Ammon's horn (tissue), 1 donor: Measurements from ENCODE around the gene ARF1.

Experiments
- DNase-seq: peaks from one replicate; pipeline ENCODE4 v3.0.0-alpha.2; 2016; ENCODE audit warnings: low spot score

Gene ARF1

DNA sequence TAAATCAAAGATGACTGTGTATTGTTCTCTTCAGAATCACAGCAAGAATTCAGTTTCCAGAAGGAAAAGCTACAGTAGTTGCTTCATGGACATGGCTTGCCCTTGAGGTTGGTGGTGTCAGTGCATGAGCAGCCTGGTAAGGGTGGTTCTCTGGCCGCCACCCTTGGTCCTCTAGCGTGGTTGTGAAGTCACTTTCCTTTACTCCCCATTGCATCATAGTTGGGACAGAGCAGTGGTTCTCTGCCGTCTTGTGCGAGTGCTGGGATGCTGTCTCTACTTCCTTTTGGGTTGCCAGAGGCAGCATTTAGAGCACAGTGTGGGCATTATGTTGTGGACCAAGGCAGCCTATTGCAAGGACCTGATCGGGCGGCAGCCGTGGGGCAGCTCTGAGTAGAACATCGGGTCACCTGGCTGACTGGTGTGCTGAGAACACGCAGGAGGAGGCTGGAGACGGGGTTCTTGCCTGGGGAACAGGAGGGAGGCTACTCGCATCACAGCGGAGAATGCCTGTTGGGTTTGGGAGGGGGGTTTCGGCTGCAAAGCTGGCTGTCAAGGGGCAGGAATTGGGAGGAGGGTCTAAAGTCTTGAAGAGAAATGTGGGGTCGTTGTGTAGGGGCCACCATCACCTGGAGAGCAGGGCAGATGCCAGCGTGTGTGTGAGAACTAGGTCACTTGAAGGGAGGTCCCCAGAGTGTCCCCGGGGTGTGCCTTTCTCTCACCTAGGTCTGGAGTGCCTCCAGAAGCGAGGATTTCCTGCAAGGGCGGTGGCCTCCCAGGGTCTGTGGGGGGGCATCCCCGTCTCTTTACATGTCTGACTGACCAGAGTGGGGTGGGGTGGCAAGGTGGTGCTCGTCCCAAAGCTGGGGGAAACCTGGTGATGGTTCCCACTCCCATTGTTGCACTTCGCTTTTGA lies 6.3 kb downstream of the ARF1 start:
- DNase-seq = no peak

- DNase-seq = no peak
These were observed 7.2 kb downstream of the ARF1 start for GRCh38 chr1:228089519-228090380.

GRCh38 chr1:228090613-228091081 lies 8.1 kb downstream of the ARF1 start:
- no peak for DNase-seq

GRCh38 chr1:228091084-228091483 lies 8.6 kb downstream of the ARF1 start:
- DNase-seq = no peak

- no peak for DNase-seq
These were observed 10.0 kb downstream of the ARF1 start for GRCh38 chr1:228092342-228093049.

GRCh38 chr1:228093050-228093906 lies 10.8 kb downstream of the ARF1 start:
- DNase-seq = no peak

- no peak for DNase-seq
These were observed 12.0 kb downstream of the ARF1 start for GRCh38 chr1:228094432-228095016.

DNA sequence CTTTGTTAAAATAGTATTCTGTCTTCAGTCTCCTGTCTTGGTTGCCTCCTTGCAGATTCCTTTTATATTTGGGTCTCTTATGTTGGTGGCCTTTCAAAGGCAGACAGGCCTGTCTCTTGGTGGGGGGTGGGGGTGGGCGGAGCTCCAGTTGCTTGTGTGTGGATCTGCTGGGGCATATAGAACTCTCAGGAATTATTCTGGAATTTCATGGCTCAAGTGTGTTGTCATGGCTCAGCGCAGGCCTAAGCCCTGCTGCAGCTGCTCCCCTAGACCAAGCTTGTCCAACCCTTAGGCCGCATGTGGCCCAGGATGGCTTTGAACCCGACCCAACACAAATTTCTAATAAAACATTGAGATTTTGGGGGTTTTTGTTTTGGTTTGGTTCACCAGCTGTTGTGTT lies 12.7 kb downstream of the ARF1 start:
- DNase-seq = no peak

DNA sequence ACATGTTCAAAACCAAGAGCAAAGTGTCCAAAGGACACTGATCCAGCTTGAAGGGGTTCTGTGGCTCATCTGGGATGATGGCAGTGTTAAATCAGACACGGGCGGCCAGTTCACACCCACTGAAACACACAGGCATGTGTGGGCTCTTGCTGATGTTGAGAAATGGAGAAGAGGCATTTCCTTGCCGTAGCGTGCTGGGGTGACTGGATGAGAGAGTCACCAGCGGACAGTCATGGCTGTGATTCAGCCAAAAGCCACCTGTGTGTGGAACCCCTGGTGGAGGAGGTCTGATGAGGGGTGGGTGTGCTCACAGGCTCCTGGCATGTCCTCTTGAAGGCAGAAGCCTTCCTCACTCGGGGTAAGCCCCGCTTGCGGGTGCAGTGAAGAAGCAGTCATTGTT lies 13.4 kb downstream of the ARF1 start:
- DNase-seq = no peak

GRCh38 chr1:228096416-228097332 lies 14.2 kb downstream of the ARF1 start:
- DNase-seq = no peak

- DNase-seq = no peak
These were observed 15.0 kb downstream of the ARF1 start for GRCh38 chr1:228097333-228098081.

GRCh38 chr1:228098323-228098931 lies 15.9 kb downstream of the ARF1 start:
- no peak for DNase-seq

GRCh38 chr1:228099331-228099732 lies 16.8 kb downstream of the ARF1 start:
- no peak for DNase-seq

DNA sequence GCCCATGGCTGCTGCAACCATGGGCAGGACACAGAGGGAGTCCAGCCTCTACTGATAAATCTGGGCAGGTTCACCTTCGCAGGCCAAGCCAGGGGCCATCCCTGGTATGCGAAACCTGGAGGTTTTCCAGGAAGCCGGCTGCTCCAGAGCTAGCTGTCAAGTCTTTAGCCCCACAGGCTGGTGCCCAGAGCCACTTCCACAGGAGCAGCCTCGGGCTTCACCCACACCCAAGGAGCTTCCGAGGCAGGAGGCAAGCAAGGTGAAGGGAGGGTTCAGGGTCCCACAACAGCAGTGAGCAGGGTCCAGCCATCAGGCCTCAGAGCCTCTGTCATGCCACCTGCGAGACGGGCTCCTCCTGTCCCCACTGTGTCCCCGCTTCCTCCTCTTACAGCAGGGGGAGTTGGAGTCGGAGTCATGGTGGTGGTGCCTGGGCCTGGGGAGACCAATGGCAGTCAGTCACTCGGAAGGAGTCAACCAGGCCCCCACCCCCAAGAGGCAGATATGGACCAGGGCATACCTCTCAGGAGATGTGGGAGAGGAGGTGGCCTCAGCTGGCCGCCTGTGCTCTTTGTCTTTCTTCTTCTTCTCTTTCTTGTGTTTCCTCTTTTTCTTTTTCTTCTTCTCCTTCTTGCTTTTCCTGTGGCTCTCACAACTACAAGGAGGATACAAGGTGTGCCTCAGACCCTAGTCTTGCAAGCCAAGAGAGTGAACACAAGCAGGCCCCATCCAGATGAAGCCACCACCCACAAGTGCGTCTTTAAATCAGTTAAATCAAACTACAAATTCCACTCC lies 18.5 kb downstream of the ARF1 start:
- DNase-seq = no peak

- DNase-seq = no peak
These were observed 19.1 kb downstream of the ARF1 start for GRCh38 chr1:228101614-228101993.

DNA sequence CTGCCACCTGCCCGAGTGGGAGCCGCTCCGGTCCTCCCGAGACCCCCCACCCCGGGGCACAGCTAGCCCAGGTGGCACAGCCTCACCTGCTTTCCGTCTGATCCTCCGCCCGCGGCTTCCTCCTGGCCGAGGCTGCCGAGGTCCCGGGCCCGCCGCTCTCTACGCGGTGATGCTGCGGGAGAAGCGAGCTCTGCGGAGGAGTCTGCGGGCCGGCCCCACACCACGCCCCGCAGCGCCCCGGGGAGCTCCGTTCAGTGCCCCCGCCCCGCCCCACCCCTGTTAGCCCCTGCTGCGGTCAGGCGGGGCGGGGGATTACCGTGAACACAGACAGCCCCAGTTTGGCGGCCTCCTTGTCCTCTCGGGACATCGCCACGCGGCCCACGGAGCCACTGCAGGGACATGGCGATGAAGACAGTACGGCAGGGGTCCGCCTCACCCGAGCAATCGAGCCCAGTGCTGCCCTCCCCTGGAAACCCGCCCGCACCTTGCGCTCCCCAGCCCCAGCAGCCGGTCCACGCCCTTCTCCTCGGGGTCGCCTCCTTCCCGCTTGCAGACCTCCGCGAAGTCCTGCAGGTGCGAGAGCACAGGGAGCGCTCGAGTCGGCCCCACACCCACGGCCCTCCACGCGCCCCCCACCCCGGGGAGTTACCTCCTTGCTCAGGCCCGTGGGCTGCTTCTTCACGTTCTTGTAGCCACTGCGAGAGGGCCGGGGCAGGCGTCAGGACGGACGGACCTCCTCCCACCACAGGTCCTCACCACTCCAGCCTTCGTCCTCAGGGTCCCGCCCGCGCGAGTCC lies 19.7 kb downstream of the ARF1 start:
- DNase-seq = no peak
